GM13976 (cell line): ENCODE results near the gene APOBEC3C.

Experiments
- DNase-seq: peaks from one replicate; pipeline ENCODE4 v3.0.0; 2012; ENCODE audit warnings: low spot score
- in situ Hi-C: fragments of 300-500 bp; cut with MboI; formaldehyde crosslinking; loops from one replicate; pipeline ENCODE4 v1.12.0; 2022; ENCODE audit warnings: low sequenced_read_pairs, mixed read lengths, inconsistent platforms; ENCODE audit not compliant: unreplicated experiment
- TF ChIP-seq, protein P1 (sequence below): IDR thresholded peaks from 2 replicates; pipeline ENCODE4 v1.5.1; 2012; ENCODE audit warnings: borderline replicate concordance, mild to moderate bottlenecking; ENCODE audit not compliant: insufficient read depth; ENCODE audit errors: extremely low read depth, missing control alignments, control extremely low read depth

The APOBEC3C gene

DNA sequence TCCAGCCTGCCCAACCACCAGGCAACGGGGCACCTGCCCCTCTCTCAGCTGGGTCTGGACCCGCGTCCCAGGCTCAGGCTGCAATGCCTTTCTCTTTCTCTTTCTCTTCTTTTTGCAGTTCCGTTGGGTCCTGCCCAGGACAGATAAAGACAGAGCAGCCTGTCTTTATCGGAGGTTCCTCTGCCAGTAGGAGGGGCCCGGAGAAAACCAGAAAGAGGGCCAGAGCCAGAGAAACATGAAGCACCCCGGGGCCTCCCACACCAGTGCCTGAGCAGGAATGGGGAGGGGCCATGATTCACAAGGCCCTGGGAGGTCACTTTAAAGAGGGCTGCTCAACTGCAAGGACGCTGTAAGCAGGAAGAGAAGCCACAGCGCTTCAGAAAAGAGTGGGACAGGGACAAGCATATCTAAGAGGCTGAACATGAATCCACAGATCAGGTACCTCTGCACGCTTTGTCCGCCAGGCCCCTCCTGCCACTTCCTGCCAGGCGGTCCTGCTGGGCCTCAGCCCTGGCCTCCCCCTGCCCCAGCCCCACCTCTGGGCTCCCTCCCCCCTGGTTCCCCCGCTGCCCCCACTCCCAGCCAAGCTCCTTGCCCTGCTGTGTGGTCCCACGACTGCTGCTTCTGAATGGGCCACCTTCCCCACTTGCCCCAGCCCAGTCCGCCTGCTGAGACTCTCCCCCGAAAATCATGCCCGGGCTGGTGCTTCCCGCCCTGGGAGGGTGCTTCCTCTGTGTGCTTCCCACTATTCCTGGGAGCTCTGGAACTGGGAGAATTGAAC is at the start of gene APOBEC3C:
APOBEC3C (plus strand) TSS at position 316 of the 781 bp plus-strand sequence; CDS start at position 422, 106 bp downstream.
- in situ Hi-C loops, result loop anchor here (5.0 to 25.0 kb wide), 2 partner anchors 103 to 298 kb away; partner anchors contain the start of gene RPL3
- TF ChIP-seq, protein P1, sequence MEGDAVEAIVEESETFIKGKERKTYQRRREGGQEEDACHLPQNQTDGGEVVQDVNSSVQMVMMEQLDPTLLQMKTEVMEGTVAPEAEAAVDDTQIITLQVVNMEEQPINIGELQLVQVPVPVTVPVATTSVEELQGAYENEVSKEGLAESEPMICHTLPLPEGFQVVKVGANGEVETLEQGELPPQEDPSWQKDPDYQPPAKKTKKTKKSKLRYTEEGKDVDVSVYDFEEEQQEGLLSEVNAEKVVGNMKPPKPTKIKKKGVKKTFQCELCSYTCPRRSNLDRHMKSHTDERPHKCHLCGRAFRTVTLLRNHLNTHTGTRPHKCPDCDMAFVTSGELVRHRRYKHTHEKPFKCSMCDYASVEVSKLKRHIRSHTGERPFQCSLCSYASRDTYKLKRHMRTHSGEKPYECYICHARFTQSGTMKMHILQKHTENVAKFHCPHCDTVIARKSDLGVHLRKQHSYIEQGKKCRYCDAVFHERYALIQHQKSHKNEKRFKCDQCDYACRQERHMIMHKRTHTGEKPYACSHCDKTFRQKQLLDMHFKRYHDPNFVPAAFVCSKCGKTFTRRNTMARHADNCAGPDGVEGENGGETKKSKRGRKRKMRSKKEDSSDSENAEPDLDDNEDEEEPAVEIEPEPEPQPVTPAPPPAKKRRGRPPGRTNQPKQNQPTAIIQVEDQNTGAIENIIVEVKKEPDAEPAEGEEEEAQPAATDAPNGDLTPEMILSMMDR, result no peak
- DNase-seq, result peak; percentile 89

DNA sequence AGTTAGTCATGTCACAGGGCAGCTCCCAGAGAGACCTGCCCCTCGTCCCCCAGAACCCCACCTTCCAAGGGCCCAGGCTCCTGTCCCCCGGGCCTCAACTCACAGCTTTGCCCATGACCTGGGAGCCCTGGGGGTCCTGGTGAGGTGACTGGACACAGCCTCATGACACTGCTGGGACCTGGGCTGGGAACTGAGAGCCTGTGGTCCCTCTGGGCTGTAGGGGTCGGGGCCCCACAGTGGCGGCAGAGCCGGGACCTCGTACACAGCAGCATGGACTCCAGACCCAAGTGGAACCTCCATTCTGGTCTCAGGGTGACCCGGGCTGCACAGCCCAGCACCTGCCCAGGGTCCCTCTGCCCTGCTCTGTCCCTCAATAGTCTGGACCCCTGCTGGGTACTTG is 49.8 kb upstream of the APOBEC3C start:
- TF ChIP-seq, protein P1, result no peak
- in situ Hi-C loops, result no loop called here
- DNase-seq, result no peak

GRCh38 chr22:38964989-38965388 is 49.1 kb upstream of the APOBEC3C start:
- TF ChIP-seq, protein P1, result no peak
- DNase-seq, result no peak
- in situ Hi-C loops, result no loop called here

DNA sequence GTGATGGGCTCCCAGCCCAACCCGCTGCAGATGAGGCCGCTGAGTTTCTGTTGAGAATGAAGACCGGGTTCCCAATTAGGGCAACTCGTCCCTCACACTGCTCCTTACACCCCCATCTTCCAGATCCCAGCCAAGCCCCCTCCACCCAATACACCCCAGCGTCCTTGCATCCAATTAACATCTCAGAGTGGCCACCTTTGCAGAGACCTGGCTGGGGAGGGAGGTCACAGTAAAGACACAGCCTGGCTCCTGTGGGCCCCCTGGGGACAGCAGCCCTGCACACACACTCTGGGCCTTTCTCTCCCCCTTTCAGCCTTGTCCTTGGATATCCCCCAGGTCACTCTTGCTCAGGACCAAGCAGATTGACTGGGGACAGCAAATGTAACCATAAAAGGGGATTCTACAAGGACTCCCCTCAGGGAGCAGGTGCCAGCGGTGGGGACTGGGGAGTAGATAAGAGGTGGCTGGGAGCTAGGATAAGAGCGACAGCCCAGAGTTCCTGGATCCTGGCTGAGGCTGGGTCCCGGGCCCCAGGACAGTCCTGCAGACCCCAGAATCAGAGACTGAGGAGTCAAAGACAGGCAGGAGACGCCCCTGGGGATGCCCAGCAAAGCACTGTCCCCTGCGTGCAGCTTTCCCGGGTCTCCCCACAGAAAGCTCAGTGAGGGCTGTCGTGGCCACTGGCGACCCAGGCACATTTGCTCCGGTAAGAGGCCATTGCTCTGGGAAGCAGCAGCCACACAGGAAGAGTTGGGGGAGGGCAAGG is 48.3 kb upstream of the APOBEC3C start:
- in situ Hi-C loops, result no loop called here
- TF ChIP-seq, protein P1, result no peak

DNA sequence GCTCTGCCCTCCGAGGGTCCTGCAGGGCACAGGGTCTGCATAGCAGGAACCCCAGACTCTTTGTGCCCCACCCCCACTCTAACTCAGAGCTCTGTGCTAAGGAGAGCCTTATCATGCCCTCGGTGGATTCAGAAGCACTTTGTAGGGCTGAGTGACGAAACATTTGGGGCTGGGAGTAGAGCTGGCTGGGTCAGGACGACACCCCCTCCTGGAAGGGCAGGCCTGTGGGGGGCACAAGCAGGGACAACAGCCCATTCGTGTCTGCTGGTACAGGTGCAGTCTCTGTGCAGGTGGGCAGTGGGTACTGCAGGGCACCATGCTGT is 47.7 kb upstream of the APOBEC3C start:
- in situ Hi-C loops, result no loop called here
- no peak for DNase-seq
- TF ChIP-seq, protein P1, result no peak

More for the DNA sequence above, 48.3 kb upstream of the APOBEC3C start:
- DNase-seq, result no peak

- in situ Hi-C loops, result no loop called here
- no peak for DNase-seq
- TF ChIP-seq, protein P1, result no peak
These were observed 47.1 kb upstream of the APOBEC3C start for GRCh38 chr22:38966942-38967341.
